AG04449 (cell line): ENCODE measurements around the gene SASH1.

Source experiments
- CTCF ChIA-PET: fragments of 350-600 bp; formaldehyde crosslinking; extraction: SDS; loops from one replicate; lab custom pipeline; 2021; ENCODE audit warnings: antibody characterized with exemption; lab: Yijun Ruan, JAX
- POLR2A ChIA-PET: fragments of 400-600, 350-600 bp; formaldehyde crosslinking; extraction: SDS; loops from one replicate; lab custom pipeline; 2020; ENCODE audit warnings: antibody characterized with exemption, inconsistent platforms; lab: Yijun Ruan, JAX
- DNase-seq: peaks from one replicate; pipeline ENCODE4 v3.0.0-alpha.2; 2010; ENCODE audit warnings: low read depth, low spot score
- H3K4me3 ChIP-seq: 2 replicates; pipeline ENCODE4 v1.5.1; 2011; ENCODE audit warnings: low read depth, mild to moderate bottlenecking, control low read depth, low read length
- TF ChIP-seq, protein P1 (sequence below): IDR thresholded peaks from one replicate; pipeline ENCODE4 v1.5.1; 2011; ENCODE audit warnings: mild to moderate bottlenecking, moderate library complexity, low read length, control low read depth, inconsistent platforms; ENCODE audit not compliant: insufficient read depth; ENCODE audit errors: missing control alignments

Gene SASH1

DNA sequence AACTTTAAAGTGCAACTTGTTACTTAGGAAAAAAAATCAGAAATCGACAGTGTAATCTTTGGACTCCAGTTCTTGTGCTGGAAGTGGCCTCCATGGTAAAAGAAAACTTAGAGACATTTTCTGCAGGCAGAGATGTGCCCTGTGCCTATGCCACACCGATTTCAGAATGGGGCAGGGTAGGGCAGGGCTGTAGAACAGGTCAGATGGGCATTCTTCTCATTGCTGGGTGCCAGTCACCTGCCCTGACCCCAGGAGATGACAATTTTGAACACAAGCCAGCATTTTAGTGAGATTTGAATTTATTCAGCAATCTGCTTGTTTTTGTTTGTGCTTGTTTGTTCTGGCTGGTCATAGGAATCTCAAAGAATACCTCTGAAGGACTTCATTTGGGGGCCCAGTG, 63.3 kb downstream of the SASH1 start:
- no peak for DNase-seq
- ChIA-PET POLR2A (no interaction called here), CTCF (interaction anchor here (1.5 kb wide), 1 partner anchor 226 kb away, joined by 5 read pairs; no protein-coding TSS in a partner anchor)
- no peak overlapping the region for H3K4me3 ChIP-seq
- TF ChIP-seq, protein P1, sequence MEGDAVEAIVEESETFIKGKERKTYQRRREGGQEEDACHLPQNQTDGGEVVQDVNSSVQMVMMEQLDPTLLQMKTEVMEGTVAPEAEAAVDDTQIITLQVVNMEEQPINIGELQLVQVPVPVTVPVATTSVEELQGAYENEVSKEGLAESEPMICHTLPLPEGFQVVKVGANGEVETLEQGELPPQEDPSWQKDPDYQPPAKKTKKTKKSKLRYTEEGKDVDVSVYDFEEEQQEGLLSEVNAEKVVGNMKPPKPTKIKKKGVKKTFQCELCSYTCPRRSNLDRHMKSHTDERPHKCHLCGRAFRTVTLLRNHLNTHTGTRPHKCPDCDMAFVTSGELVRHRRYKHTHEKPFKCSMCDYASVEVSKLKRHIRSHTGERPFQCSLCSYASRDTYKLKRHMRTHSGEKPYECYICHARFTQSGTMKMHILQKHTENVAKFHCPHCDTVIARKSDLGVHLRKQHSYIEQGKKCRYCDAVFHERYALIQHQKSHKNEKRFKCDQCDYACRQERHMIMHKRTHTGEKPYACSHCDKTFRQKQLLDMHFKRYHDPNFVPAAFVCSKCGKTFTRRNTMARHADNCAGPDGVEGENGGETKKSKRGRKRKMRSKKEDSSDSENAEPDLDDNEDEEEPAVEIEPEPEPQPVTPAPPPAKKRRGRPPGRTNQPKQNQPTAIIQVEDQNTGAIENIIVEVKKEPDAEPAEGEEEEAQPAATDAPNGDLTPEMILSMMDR, result no peak

DNA sequence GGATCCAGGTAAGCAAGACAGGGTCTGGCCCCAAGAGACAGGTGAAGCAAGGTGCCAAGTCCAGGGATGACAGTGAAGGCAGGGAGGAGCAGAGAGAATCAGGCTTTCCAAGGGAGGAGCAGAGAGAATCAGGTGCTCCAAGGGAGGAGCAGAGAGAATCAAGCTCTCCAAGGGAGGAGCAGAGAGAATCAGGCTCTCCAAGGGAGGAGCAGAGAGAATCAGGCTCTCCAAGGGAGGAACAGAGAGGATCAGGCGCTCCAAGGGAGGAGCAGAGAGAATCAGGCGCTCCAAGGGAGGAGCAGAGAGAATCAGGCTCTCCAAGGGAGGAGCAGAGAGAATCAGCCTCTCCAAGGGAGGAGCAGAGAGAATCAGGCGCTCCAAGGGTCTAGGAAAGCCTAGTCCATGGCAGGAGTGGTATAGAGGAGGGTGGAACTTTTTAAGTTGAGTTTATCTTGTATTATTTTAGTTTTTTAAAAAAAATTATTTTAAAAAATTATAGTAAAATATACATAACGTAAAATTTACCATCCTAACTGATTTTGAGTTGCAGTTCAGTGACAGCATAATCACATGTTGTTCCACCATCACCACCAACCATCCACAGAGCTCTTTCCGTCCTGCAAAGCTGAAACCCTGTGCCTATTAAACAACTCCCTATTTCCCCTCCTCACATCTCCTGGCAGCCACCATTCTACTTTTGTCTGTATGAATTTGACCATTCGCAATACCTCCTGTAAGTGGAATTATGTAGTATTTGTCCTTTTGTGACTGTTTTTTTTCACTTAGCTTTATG, 64.1 kb downstream of the SASH1 start:
- no peak overlapping the region for H3K4me3 ChIP-seq
- DNase-seq, result no peak
- CTCF ChIA-PET, result interaction anchor here (0.7 to 1.5 kb wide), 6 partner anchors 8 to 229 kb away, joined by 3 to 5 read pairs (median 3); no protein-coding TSS in a partner anchor
- TF ChIP-seq, protein P1, result no peak
- POLR2A ChIA-PET, result no interaction called here

DNA sequence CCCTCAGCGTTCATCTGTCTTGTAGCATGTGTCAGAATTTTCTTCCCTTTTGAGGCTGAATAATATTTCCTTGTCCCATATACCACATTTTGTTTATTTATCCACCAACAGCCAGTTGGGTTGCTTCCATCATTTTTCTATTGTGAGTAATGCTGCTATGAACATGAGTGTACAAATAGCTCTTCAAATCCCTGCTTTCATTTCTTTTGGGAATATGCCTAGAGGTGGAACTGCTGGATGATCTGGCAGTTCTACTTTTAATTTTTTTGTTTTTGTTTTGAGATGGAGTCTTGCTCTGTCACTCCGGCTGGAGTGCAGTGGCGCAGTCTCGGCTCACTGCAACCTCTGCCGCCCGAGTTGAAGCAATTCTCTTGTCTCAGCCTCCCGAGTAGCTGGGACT, 64.7 kb downstream of the SASH1 start:
- CTCF ChIA-PET, result interaction anchor here (0.9 to 1.5 kb wide), 5 partner anchors 9 to 230 kb away, joined by 3 to 5 read pairs (median 3); no protein-coding TSS in a partner anchor
- TF ChIP-seq, protein P1, result no peak
- H3K4me3 ChIP-seq, result no peak overlapping the region
- DNase-seq, result peak; percentile 89
- POLR2A ChIA-PET, result no interaction called here

DNA sequence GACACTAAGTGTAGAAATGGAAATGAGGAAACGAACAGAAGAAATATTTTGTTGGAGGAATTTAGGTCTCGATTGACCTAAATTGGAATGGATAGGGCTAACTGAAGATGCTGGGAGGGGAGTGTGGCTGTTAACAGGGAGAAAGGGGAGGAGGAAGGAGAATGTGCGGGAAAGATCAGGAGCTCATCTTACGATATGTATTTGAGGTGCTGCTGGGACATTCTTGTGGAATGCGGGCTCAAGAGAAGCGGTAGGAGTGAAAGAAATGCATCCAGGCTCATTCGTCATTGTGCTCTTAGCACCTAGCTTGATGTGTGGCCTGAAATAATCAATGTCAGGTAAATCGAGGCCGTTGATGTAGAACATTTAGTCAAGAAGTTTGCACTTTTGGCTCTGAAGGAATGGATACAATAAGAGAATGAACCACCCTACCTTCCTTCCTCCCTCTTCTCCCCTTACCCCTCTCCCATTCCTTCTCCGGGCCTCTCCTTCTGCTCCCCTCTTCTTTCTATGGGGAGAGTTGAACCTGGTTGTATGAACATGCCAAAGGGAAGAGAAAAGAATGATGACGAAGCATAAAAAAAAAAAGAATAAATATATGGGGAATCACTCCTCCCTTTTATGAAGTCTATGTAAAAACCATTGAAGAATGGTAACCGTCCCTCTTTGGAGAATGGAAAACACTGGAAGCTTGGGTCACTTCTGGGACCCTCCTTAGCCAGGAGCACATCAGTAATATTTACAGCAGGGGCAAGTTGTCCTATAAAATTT, 70.9 kb downstream of the SASH1 start:
- DNase-seq, result no peak
- no peak overlapping the region for H3K4me3 ChIP-seq
- ChIA-PET CTCF (interaction anchor here (0.6 to 1.3 kb wide), 3 partner anchors 12 to 53 kb away, joined by 3 read pairs; no protein-coding TSS in a partner anchor), POLR2A (interaction anchor here (0.6 kb wide), 1 partner anchor 12 kb away, joined by 3 read pairs; no protein-coding TSS in a partner anchor)
- TF ChIP-seq, protein P1, result no peak

DNA sequence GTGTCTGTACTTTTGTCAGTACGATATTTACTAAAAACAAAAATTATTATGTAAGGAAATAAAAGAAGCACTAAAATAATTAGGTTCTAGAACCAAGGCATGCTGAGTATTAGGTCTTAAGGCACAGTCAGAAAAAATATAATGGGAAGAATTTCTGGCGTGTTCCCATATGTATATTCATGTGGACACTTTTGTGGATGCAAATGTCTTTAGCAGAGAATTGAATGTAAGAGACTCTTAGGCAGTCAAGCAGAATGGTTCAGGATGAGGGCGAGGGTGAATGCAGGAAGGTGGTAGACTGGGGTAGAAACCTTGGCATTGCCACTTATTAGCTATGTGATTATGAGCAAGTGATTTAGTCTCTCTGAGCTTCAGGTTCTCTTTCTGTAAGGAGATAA, 71.5 kb downstream of the SASH1 start:
- TF ChIP-seq, protein P1, result no peak
- H3K4me3 ChIP-seq, result no peak overlapping the region
- no peak for DNase-seq
- ChIA-PET CTCF (interaction anchor here (0.6 to 0.8 kb wide), 2 partner anchors 11 to 20 kb away, joined by 3 read pairs; no protein-coding TSS in a partner anchor), POLR2A (no interaction called here)
